HG03575 (cell line): Measurements from ENCODE around the gene TANGO6.

Source experiments
- ATAC-seq: cut with Tn5 transposase; IDR thresholded peaks from one replicate; pipeline ENCODE4 v1.9.1; 2021; ENCODE audit not compliant: unreplicated experiment, insufficient number of reproducible peaks, low FRiP score; ENCODE audit errors: extremely low read depth

Gene TANGO6

GRCh38 chr16:68859828-68860227, 16.5 kb downstream of the TANGO6 start:
- ATAC-seq, result no peak

- no peak for ATAC-seq
These were observed 17.9 kb downstream of the TANGO6 start for GRCh38 chr16:68860978-68861892.

- ATAC-seq, result no peak
These were observed 23.6 kb downstream of the TANGO6 start for GRCh38 chr16:68866933-68867332.

- no peak for ATAC-seq
These were observed 26.3 kb downstream of the TANGO6 start for GRCh38 chr16:68869492-68870088.

GRCh38 chr16:68873635-68874471, 30.5 kb downstream of the TANGO6 start:
- no peak for ATAC-seq

- no peak for ATAC-seq
These were observed 32.5 kb downstream of the TANGO6 start for GRCh38 chr16:68875871-68876270.

- ATAC-seq, result no peak
These were observed 40.4 kb downstream of the TANGO6 start for GRCh38 chr16:68883685-68884084.

- ATAC-seq, result no peak
These were observed 41.1 kb downstream of the TANGO6 start for GRCh38 chr16:68884401-68884800.

GRCh38 chr16:68884861-68885720, 41.8 kb downstream of the TANGO6 start:
- no peak for ATAC-seq

- ATAC-seq, result no peak
These were observed 43.8 kb downstream of the TANGO6 start for GRCh38 chr16:68887107-68887506.

GRCh38 chr16:68889508-68890150, 46.3 kb downstream of the TANGO6 start:
- no peak for ATAC-seq

- no peak for ATAC-seq
These were observed 48.9 kb downstream of the TANGO6 start for GRCh38 chr16:68892214-68892613.

GRCh38 chr16:68892898-68893297, 49.6 kb downstream of the TANGO6 start:
- ATAC-seq, result no peak

- no peak for ATAC-seq
These were observed 50.7 kb downstream of the TANGO6 start for GRCh38 chr16:68893710-68894705.

GRCh38 chr16:68894714-68895113, 51.4 kb downstream of the TANGO6 start:
- ATAC-seq, result no peak

- no peak for ATAC-seq
These were observed 54.7 kb downstream of the TANGO6 start for GRCh38 chr16:68898026-68898425.

- no peak for ATAC-seq
These were observed 56.7 kb downstream of the TANGO6 start for GRCh38 chr16:68900009-68900408.
